ENCODE data around the gene LGALS9.
"Not testable (repeated sequence)": the region's sequence is repeated elsewhere in the genome, so short reads cannot be mapped to it uniquely, and the experiment has no call there.

Gene LGALS9

DNA sequence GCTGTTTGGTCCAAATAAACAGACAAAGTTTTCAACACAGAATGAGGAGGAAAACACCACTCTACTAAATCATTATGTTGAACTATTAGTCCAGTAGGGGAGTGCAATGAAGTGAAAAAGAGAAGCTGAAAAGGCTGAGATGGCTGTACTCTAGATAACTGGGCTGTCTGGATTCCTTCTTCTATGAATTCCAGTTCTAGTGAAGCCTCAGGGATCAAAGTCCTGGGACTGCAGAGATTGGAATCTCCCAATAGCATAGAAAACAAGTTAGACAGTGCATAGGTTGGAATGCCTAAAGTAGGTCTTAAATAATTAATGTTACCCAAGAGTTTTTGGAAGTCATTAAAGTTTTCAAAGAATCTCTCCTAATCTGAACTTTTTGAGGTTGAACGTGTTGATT lies 59.9 kb downstream of the LGALS9 start:
- H3K9ac ChIP-seq (ENCODE audit: low read depth, low read length): no peak overlapping the region
- no peaks in the 10 kb centered on the region for H3K4me1 ChIP-seq (ENCODE audit: insufficient read depth, low read length)
- no peaks in the 10 kb centered on the region for H3K36me3 ChIP-seq (ENCODE audit: insufficient read depth, low read length)
- H3K9me3 ChIP-seq (ENCODE audit: control insufficient read depth, insufficient read depth, low read length): peaks cover 3% of the 10 kb centered on the region

DNA sequence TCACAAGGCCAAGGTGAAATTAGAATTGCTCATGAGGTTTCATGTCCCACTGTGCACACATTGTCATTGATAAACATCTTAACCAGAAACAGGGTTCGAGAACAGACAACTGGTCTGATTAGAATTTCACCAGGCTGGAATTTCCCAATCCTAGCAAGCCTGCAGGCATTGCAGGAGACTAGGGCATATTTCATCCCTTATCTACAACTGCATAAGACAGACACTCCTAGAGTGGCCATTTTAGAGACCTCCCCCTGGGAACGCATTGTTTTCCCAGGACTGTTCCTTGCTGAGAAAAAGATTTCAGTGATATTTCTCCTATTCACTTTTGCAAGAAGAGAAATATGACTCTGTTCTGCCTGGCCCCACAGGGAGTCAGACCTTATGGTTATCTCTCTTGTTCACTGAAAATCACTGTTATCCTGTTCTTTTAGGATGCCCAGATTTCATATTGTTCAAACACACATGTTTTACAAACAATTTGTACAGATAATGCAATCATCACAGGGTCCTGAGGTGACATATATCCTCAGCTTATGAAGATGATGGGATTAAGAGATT lies 64.3 kb downstream of the LGALS9 start:
- not testable (repeated sequence) for H3K4me1 ChIP-seq (ENCODE audit: insufficient read depth, low read length); H3K36me3 ChIP-seq (ENCODE audit: insufficient read depth, low read length)

More for the DNA sequence above, 64.3 kb downstream of the LGALS9 start:
- H3K9me3 ChIP-seq (ENCODE audit: control insufficient read depth, insufficient read depth, low read length); H3K9ac ChIP-seq (ENCODE audit: low read depth, low read length): not testable (repeated sequence)
